Measurements from ENCODE around the gene NBEAL2.

Gene NBEAL2

DNA sequence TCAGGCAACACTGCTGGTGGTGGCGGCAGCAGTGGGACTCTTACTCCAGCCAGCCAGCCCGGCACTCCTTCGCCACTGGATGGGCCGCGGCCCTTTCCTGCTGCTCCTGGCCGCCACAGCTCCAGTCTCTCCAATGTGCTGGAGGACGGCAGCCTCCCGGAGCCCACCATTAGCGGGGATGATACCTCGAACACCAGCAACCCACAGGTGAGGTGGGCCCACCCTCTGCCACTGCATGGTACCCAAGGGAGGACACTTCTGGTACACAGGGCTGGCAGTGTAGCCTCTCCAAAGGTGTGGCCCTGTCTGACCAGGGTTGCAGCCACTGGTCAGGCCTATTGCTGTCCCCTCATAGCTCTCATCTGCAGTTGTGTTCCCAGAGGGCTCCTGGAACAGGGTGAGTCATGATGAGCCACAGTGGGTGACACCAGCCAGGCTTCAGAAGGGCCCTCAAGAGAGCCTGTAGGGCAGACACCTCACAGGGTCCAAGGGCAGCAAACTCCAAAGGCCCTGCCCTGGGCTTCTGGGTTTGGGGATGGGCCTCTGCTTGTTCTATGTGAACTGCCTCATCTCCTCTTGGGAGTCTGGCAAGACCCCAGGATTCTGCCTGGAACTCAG, 20.8 kb downstream of the NBEAL2 start:
- peak in 1 of 4 experiments; percentile 50 for DNase-seq

- DNase-seq, result peak in 1 of 4 experiments; percentile 19
Observed at GRCh38 chr3:47000922-47001730, 21.7 kb downstream of the NBEAL2 start.

GRCh38 chr3:47001731-47002170, 22.3 kb downstream of the NBEAL2 start:
- peak in 1 of 4 experiments; percentile 2 for DNase-seq

- peak in 1 of 4 experiments; percentile 1 for DNase-seq
Observed at GRCh38 chr3:47002171-47003055, 22.9 kb downstream of the NBEAL2 start.

DNA sequence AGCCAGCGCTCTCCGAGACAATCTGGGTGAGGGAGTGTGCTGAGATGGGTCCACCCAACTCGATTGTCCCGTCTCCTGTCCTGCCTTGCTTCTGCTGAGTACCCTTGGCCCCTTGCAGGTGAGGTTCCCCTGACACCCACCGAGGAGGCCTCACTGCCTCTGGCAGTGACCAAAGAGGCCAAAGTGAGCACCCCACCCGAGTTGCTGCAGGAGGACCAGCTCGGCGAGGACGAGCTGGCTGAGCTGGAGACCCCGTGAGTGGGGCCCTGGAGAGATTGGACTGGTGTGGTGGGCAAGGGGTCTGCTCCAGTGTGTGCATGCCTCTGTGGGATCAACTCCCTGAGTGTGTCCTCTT, 23.6 kb downstream of the NBEAL2 start:
- no peak for DNase-seq

DNA sequence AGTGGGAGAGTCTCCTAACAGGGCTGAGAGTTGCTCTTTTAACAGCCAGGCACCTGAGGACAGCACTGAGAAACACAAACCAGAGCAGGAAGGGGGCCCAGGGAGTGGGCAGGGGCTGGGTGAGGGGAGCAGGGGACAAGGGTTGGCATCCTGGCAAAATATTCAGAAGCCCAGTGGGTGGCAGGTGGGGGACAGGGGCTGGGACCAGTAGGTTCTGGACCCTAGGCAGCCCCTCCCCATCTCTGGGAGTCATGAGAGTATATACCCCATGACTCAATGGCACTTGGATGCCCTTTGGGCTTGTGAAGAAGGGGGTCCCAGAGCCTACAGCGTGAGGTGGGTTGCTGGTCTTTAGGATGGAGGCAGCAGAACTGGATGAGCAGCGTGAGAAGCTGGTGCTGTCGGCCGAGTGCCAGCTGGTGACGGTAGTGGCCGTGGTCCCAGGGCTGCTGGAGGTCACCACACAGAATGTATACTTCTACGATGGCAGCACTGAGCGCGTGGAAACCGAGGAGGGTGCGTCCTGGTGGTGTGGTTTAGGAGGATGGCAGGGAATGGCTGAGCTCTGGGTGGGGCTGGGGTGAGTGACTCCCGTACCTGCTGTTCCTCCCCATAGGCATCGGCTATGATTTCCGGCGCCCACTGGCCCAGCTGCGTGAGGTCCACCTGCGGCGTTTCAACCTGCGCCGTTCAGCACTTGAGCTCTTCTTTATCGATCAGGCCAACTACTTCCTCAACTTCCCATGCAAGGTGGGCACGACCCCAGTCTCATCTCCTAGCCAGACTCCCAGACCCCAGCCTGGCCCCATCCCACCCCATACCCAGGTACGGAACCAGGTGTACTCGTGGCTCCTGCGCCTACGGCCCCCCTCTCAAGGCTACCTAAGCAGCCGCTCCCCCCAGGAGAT, 24.2 kb downstream of the NBEAL2 start:
- DNase-seq, result peak in 1 of 4 experiments; percentile 2

DNA sequence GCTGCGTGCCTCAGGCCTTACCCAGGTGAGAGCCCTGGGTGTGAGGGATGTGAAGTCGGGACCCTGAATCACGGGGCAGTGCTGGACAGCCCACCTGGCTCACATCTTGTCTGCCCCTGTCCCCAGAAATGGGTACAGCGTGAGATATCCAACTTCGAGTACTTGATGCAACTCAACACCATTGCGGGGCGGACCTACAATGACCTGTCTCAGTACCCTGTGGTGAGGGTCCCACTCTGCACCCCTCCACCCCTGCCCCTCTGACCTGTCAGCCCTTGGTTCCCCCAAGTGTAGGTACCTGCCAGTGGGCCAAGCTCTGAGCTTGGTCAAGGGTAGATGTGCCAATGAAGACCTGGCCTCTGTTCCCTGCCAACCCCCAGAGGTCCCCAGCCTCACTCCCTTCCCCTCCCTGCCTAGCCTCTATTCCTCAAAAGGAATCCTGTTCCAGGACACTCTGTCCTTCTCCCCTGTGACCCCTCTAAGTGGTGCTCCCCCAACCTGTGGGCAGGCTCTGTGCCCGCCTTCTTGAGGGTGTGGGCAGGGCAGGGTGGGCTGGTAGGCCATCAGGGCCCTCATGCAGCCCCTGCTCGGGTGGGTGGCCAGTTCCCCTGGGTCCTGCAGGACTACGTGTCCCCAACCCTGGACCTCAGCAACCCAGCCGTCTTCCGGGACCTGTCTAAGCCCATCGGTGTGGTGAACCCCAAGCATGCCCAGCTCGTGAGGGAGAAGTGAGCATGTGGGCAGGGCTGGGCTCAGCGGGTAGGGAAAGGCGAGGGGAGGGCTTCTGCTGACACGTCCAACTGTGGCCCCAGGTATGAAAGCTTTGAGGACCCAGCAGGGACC, 25.1 kb downstream of the NBEAL2 start:
- peak in 1 of 4 experiments; percentile 0 for DNase-seq

DNA sequence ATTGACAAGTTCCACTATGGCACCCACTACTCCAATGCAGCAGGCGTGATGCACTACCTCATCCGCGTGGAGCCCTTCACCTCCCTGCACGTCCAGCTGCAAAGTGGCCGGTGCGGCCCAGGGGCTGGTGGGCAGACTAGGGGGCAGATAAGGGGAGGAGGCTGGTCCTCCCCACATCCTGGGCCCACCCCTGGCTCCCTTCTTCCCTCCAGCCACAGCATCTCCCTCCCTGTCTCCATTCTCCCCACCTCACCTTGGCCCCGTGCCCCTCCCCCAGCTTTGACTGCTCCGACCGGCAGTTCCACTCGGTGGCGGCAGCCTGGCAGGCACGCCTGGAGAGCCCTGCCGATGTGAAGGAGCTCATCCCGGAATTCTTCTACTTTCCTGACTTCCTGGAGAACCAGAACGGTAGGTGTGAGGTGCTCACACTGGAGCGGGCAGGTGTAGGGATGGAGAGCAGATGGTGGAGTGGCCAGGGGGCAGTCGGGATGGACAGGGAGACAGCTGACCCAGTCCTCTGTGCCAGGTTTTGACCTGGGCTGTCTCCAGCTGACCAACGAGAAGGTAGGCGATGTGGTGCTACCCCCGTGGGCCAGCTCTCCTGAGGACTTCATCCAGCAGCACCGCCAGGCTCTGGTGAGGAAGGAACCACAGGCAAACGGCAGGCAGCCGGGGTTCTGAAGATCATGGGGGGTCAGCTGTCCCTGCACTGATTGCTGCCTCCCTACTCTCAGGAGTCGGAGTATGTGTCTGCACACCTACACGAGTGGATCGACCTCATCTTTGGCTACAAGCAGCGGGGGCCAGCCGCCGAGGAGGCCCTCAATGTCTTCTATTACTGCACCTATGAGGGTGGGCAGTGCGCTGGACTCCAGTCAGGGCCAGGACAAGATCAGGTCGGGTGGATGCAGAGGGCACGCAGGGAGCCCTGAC, 26.0 kb downstream of the NBEAL2 start:
- peak in 1 of 4 experiments; percentile 3 for DNase-seq

DNA sequence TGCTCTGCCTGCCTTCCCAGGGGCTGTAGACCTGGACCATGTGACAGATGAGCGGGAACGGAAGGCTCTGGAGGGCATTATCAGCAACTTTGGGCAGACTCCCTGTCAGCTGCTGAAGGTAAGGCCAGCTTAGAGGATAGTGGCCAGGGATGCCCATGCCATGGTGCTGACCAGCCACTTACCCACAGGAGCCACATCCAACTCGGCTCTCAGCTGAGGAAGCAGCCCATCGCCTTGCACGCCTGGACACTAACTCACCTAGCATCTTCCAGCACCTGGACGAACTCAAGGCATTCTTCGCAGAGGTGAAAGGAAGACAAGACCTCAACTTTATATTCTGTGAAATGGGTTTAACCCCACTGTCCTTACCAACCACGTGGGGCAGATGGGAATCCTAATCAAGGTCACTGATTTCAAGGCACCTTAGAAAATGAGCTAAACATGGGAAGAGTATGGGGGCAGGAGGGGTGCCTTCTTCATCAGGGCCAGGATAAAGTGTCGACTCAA, 26.7 kb downstream of the NBEAL2 start:
- peak in 1 of 4 experiments; percentile 1 for DNase-seq

GRCh38 chr3:47007001-47007400, 27.5 kb downstream of the NBEAL2 start:
- DNase-seq, result peak in 1 of 4 experiments; percentile 2

- DNase-seq, result peak in 1 of 4 experiments; percentile 1
Observed at GRCh38 chr3:47007482-47008233, 28.2 kb downstream of the NBEAL2 start.

DNA sequence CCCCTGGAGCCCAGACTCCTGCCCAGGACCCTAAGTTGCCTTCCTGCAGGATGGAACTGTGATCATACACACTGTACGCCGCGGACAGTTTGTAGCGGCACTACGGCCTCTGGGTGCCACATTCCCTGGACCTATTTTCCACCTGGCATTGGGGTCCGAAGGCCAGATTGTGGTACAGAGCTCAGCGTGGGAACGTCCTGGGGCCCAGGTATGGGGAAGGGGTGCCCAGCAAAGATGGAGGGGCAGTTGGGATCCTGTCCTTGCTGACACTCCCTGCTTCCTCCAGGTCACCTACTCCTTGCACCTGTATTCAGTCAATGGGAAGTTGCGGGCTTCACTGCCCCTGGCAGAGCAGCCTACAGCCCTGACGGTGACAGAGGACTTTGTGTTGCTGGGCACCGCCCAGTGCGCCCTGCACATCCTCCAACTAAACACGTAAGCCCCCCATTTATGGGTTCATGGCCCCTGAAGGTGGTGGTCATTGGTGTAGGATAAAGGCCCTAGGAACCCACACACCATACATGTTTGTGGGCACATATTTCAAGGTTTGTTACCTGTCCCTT, 28.8 kb downstream of the NBEAL2 start:
- DNase-seq, result peak in 1 of 4 experiments; percentile 2

DNA sequence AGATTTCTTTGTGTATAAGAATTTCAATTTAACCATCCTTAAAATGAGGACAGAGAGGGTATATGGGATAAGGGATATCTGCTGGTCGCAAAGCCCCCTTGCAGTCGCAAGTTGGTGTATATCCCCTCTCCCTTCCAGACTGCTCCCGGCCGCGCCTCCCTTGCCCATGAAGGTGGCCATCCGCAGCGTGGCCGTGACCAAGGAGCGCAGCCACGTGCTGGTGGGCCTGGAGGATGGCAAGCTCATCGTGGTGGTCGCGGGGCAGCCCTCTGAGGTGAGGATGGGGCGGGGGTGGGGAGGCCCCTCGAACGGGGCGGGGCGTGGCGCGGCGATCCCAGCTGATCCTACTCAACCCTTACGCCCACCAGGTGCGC, 29.4 kb downstream of the NBEAL2 start:
- no peak for DNase-seq

- peak; percentile 82 to 91 (median 86) for DNase-seq
Observed at GRCh38 chr3:47009225-47010110, 30.0 kb downstream of the NBEAL2 start.

GRCh38 chr3:47010111-47010712, 30.7 kb downstream of the NBEAL2 start:
- DNase-seq, result no peak

GRCh38 chr3:47010910-47011309, 31.4 kb downstream of the NBEAL2 start:
- no peak for DNase-seq

- no peak for DNase-seq
Observed at GRCh38 chr3:47011371-47011770, 31.9 kb downstream of the NBEAL2 start.
